ENCODE results near the gene SZT2. TPM values are rescaled to one million over a fixed set of nuclear protein-coding genes. Genes with fewer than 3 reads are reported as not detected.

Gene SZT2
- total and polyA plus RNA-seq, 2 of the 13 experiments (the other 11 are each of a cell fraction or from before 2014, with no cell fraction given): 8.0 to 8.8 TPM

GRCh38 chr1:43386676-43387075 is 3.0 kb upstream of the SZT2 start (continued):
- TF ChIP-seq PRDM10 (CRISPR knock-in tag; IDR thresholded peaks at IDR 0.05; ENCODE audit: low read depth) (no peak), STAG1 (CRISPR knock-in tag; IDR thresholded peaks at IDR 0.05) (no peak), PREB (CRISPR knock-in tag; IDR thresholded peaks at IDR 0.05) (no peak), ATF7-NPFF (CRISPR knock-in tag; IDR thresholded peaks at IDR 0.05; ENCODE audit: low read depth) (no peak)

GRCh38 chr1:43387976-43388599 is 1.6 kb upstream of the SZT2 start:
- TF ChIP-seq, protein P1, sequence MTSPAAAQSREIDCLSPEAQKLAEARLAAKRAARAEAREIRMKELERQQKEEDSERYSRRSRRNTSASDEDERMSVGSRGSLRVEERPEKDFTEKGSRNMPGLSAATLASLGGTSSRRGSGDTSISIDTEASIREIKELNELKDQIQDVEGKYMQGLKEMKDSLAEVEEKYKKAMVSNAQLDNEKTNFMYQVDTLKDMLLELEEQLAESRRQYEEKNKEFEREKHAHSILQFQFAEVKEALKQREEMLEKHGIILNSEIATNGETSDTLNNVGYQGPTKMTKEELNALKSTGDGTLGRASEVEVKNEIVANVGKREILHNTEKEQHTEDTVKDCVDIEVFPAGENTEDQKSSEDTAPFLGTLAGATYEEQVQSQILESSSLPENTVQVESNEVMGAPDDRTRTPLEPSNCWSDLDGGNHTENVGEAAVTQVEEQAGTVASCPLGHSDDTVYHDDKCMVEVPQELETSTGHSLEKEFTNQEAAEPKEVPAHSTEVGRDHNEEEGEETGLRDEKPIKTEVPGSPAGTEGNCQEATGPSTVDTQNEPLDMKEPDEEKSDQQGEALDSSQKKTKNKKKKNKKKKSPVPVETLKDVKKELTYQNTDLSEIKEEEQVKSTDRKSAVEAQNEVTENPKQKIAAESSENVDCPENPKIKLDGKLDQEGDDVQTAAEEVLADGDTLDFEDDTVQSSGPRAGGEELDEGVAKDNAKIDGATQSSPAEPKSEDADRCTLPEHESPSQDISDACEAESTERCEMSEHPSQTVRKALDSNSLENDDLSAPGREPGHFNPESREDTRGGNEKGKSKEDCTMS (CRISPR knock-in tag; conservative IDR thresholded peaks at IDR 0.05): no peak
- TF ChIP-seq CREB1 (IDR thresholded peaks at IDR 0.05) (no peak), CREB1 (CRISPR knock-in tag; IDR thresholded peaks at IDR 0.05) (0 out of 2 replicates have a peak, but pooled peaks have one; percentile 14), ZNF207 (IDR thresholded peaks at IDR 0.05; ENCODE audit: borderline replicate concordance) (no peak)
- TF ChIP-seq, protein P2, sequence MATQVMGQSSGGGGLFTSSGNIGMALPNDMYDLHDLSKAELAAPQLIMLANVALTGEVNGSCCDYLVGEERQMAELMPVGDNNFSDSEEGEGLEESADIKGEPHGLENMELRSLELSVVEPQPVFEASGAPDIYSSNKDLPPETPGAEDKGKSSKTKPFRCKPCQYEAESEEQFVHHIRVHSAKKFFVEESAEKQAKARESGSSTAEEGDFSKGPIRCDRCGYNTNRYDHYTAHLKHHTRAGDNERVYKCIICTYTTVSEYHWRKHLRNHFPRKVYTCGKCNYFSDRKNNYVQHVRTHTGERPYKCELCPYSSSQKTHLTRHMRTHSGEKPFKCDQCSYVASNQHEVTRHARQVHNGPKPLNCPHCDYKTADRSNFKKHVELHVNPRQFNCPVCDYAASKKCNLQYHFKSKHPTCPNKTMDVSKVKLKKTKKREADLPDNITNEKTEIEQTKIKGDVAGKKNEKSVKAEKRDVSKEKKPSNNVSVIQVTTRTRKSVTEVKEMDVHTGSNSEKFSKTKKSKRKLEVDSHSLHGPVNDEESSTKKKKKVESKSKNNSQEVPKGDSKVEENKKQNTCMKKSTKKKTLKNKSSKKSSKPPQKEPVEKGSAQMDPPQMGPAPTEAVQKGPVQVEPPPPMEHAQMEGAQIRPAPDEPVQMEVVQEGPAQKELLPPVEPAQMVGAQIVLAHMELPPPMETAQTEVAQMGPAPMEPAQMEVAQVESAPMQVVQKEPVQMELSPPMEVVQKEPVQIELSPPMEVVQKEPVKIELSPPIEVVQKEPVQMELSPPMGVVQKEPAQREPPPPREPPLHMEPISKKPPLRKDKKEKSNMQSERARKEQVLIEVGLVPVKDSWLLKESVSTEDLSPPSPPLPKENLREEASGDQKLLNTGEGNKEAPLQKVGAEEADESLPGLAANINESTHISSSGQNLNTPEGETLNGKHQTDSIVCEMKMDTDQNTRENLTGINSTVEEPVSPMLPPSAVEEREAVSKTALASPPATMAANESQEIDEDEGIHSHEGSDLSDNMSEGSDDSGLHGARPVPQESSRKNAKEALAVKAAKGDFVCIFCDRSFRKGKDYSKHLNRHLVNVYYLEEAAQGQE (IDR thresholded peaks at IDR 0.05; ENCODE audit: borderline replicate concordance in 1 of 2, low read depth in 1 of 2, low read length in 2 of 2): no peak
- H3K27me3 ChIP-seq (ENCODE audit: control insufficient read depth in 1 of 2, insufficient read depth in 2 of 2, low read length in 2 of 2): peaks cover 0 to 3% of the 10 kb centered on the region in 2 experiments; a peak in 1 of 5 replicates
- DNase-seq (ENCODE audit: low spot score): no peak
- WGBS (ENCODE audit: low lambda C conversion rate): 92% methylated on average over 4 of the region's 4 CpGs
- H3K4me2 ChIP-seq (ENCODE audit: low read depth, low read length): peak overlapping the region; percentile 96
- no peak overlapping the region for H3K27ac ChIP-seq (ENCODE audit: extremely low read length, insufficient read depth, low read length)
- no peak for FAIRE-seq
- CTCF ChIA-PET (ENCODE audit: low intra/inter-chr PET ratio, low total read pairs): no interaction called here
- H3K9ac ChIP-seq (ENCODE audit: insufficient read depth, low read depth, low read length): peak overlapping the region; percentile 91; the same call in 1 of the 2 replicates
- POLR2A ChIA-PET: interaction anchor here (1.2 kb wide), 1 partner anchor 11 kb away, joined by 3 read pairs; no protein-coding TSS in a partner anchor
- H3K79me2 ChIP-seq (ENCODE audit: insufficient read depth, low read length): peaks cover 31% of the 10 kb centered on the region
- in situ Hi-C loops (cut with HindIII; ENCODE audit: extremely low pct_ligation_motif_present, low pct_unique_long_range_greater_than_20kb): no loop called here
- peaks cover 15 to 46% of the 10 kb centered on the region in 2 experiments for H3K36me3 ChIP-seq (replicated peaks in 1 of 2; ENCODE audit: control insufficient read depth in 1 of 2, insufficient read depth in 2 of 2, low read length in 2 of 2)
- no TSS peak for BruUV-seq (replicated peaks)
- peaks cover 27% of the 10 kb centered on the region for H3K4me1 ChIP-seq (ENCODE audit: insufficient read depth, low read length)
- no peaks in the 10 kb centered on the region for H3K9me3 ChIP-seq (ENCODE audit: low read length)
- intact Hi-C loops (cut with micrococcal nuclease; ENCODE audit: unreplicated experiment): no loop called here
- peak overlapping the region in 2 of 3 experiments; percentile 76 to 98; a peak in 3 of 6 replicates for H3K4me3 ChIP-seq (replicated peaks in 1 of 3; ENCODE audit: insufficient read depth in 1 of 3, low read depth in 2 of 3, low read length in 3 of 3)
- H2AFZ ChIP-seq (ENCODE audit: low read length): no peak overlapping the region
- H4K20me1 ChIP-seq (ENCODE audit: insufficient read depth, low read length): no peaks in the 10 kb centered on the region
- ATAC-seq: no peak
